H1 (cell line): ENCODE measurements around the gene GCLC. TPM values are rescaled to one million over a fixed set of nuclear protein-coding genes. Genes with fewer than 3 reads are reported as not detected.

Experiments used
- CTCF ChIA-PET: fragments of 300-600 bp; sonication (Branson Sonifier 250); formaldehyde crosslinking; loops from one replicate; lab custom pipeline; 2021; ENCODE audit not compliant: partially characterized antibody; lab: Charles Lee
- POLR2A ChIA-PET: fragments of 300-600 bp; sonication (Branson Sonifier 250); formaldehyde crosslinking; loops from one replicate; lab custom pipeline; 2021; ENCODE audit warnings: inconsistent platforms; ENCODE audit not compliant: partially characterized antibody; lab: Charles Lee
- DNase-seq, 2 experiments: peaks; one replicate each; pipeline versions ENCODE4 v3.0.0 to v3.0.0-alpha.2; 2010 to 2022; ENCODE audit warnings: low spot score in 2 of 2, low read depth in 1 of 2, mixed read lengths in 1 of 2
- FAIRE-seq: peaks from 2 replicates; lab custom pipeline; 2011; peaks lifted over from hg19 to GRCh38; lab: Jason Lieb, UNC
- H2AFZ ChIP-seq: 2 replicates; pipeline ENCODE4 v1.8.1; 2012; ENCODE audit warnings: low read length, inconsistent platforms
- H2AK5ac ChIP-seq: 2 replicates; pipeline ENCODE4 v1.6.1; 2013; ENCODE audit warnings: low read depth, low read length
- H2BK120ac ChIP-seq: replicated peaks from 2 replicates; pipeline ENCODE3; 2013; ENCODE audit warnings: low read depth, low read length, inconsistent platforms
- H2BK12ac ChIP-seq: 2 replicates; pipeline ENCODE4 v1.6.1; 2013; ENCODE audit warnings: low read depth, low read length
- H2BK15ac ChIP-seq: 2 replicates; pipeline ENCODE4 v1.6.1; 2013; ENCODE audit warnings: low read length
- H2BK20ac ChIP-seq: 2 replicates; pipeline ENCODE4 v1.6.1; 2013; ENCODE audit warnings: low read length
- H2BK5ac ChIP-seq: 2 replicates; pipeline ENCODE4 v1.6.1; 2013; ENCODE audit warnings: low read depth, low read length
- H3K14ac ChIP-seq: 2 replicates; pipeline ENCODE4 v1.6.1; 2013; ENCODE audit warnings: inconsistent platforms; ENCODE audit not compliant: insufficient read length
- H3K18ac ChIP-seq: 2 replicates; pipeline ENCODE4 v1.6.1; 2013; ENCODE audit warnings: low read length; ENCODE audit errors: extremely low read depth
- H3K23ac ChIP-seq: 2 replicates; pipeline ENCODE4 v1.6.1; 2013; ENCODE audit warnings: inconsistent platforms; ENCODE audit not compliant: insufficient read length
- H3K23me2 ChIP-seq: 2 replicates; pipeline ENCODE4 v1.6.1; 2013; ENCODE audit warnings: low read depth, low read length
- H3K27ac ChIP-seq: 2 replicates; pipeline ENCODE4 v1.6.1; 2011; ENCODE audit warnings: low read depth, low read length, inconsistent platforms
- H3K27me3 ChIP-seq, 4 experiments: replicated peaks in 1 of 4; 1 replicate in 1 of 4; 2 replicates in 3 of 4; pipeline versions ENCODE4 v1.6.1 to v1.8.1; 2011 to 2013; ENCODE audit warnings: low read length in 3 of 4, mild to moderate bottlenecking in 3 of 4, inconsistent platforms in 2 of 4, mixed read lengths in 2 of 4, moderate library complexity in 1 of 4; ENCODE audit not compliant: control insufficient read depth in 3 of 4, insufficient read depth in 3 of 4; ENCODE audit errors: extremely low read depth in 1 of 4
- H3K36me3 ChIP-seq, 4 experiments: 2 replicates each; pipeline versions ENCODE4 v1.6.1 to v1.8.1; 2011 to 2013; ENCODE audit warnings: mild to moderate bottlenecking in 4 of 4, low read length in 3 of 4, moderate library complexity in 2 of 4, control low read depth in 1 of 4, inconsistent platforms in 1 of 4; ENCODE audit not compliant: insufficient read depth in 4 of 4, control insufficient read depth in 2 of 4
- H3K4ac ChIP-seq: replicated peaks from 2 replicates; pipeline ENCODE3; 2013; ENCODE audit warnings: low read length, low read depth, mixed read lengths, inconsistent platforms; ENCODE audit not compliant: insufficient read length
- H3K4me1 ChIP-seq, 4 experiments: replicated peaks in 1 of 4; 1 replicate in 1 of 4; 2 replicates in 3 of 4; pipeline versions ENCODE4 v1.6.1 to v1.8.1; 2011 to 2013; ENCODE audit warnings: low read length in 3 of 4, inconsistent platforms in 2 of 4, mixed read lengths in 1 of 4; ENCODE audit not compliant: insufficient read depth in 4 of 4, control insufficient read depth in 3 of 4
- H3K4me2 ChIP-seq, 2 experiments: 2 replicates each; pipeline versions ENCODE4 v1.6.1 to v1.8.1; 2011 to 2013; ENCODE audit warnings: low read depth in 2 of 2, low read length in 2 of 2, control low read depth in 1 of 2, inconsistent platforms in 1 of 2, mild to moderate bottlenecking in 1 of 2; ENCODE audit not compliant: insufficient read depth in 1 of 2
- H3K4me3 ChIP-seq, 4 experiments: fragments of 200-600, 300-600 bp in 1 of 4; sonication (generic), shearing (Covaris generic), sonication (Bioruptor Twin) in 1 of 4; 2 replicates each; pipeline versions ENCODE4 v1.5.1 to v1.8.1; 2011 to 2016; ENCODE audit warnings: low read length in 4 of 4, low read depth in 3 of 4, control low read depth in 2 of 4, inconsistent platforms in 2 of 4, mild to moderate bottlenecking in 2 of 4, mixed read lengths in 1 of 4, moderate library complexity in 1 of 4; ENCODE audit not compliant: insufficient read depth in 2 of 4; ENCODE audit errors: extremely low read depth in 1 of 4
- H3K56ac ChIP-seq: replicated peaks from 2 replicates; pipeline ENCODE3; 2013; ENCODE audit warnings: low read depth, mild to moderate bottlenecking, mixed read lengths, low read length, inconsistent platforms; ENCODE audit not compliant: insufficient read length
- H3K79me1 ChIP-seq: 2 replicates; pipeline ENCODE4 v1.6.1; 2013; ENCODE audit warnings: low read depth, low read length, control low read depth
- H3K79me2 ChIP-seq, 2 experiments: 2 replicates each; pipeline versions ENCODE4 v1.6.1 to v1.8.1; 2012 to 2013; ENCODE audit warnings: low read length in 2 of 2, mild to moderate bottlenecking in 2 of 2, inconsistent platforms in 1 of 2; ENCODE audit not compliant: insufficient read depth in 2 of 2, control insufficient read depth in 1 of 2
- H3K9ac ChIP-seq, 4 experiments: replicated peaks in 1 of 4; 1 replicate in 1 of 4; 2 replicates in 3 of 4; pipeline versions ENCODE4 v1.6.1 to v1.8.1; 2011 to 2013; ENCODE audit warnings: low read depth in 3 of 4, low read length in 3 of 4, control low read depth in 2 of 4, mild to moderate bottlenecking in 2 of 4, moderate library complexity in 2 of 4, inconsistent platforms in 1 of 4; ENCODE audit errors: extremely low read depth in 1 of 4
- H3K9me3 ChIP-seq, 2 experiments: 2 replicates each; pipeline versions ENCODE4 v1.6.1 to v1.8.1; 2012 to 2013; ENCODE audit warnings: mild to moderate bottlenecking in 2 of 2, moderate library complexity in 2 of 2, control low read depth in 1 of 2, inconsistent platforms in 1 of 2, low read depth in 1 of 2, low read length in 1 of 2, mixed read lengths in 1 of 2; ENCODE audit not compliant: insufficient read depth in 2 of 2
- H4K20me1 ChIP-seq, 2 experiments: replicated peaks in 1 of 2; 2 replicates each; pipeline versions ENCODE3 to v1.8.1; 2011 to 2013; ENCODE audit warnings: inconsistent platforms in 2 of 2, low read length in 2 of 2, mild to moderate bottlenecking in 1 of 2; ENCODE audit not compliant: insufficient read depth in 2 of 2, control insufficient read depth in 1 of 2
- H4K5ac ChIP-seq: 2 replicates; pipeline ENCODE4 v1.6.1; 2013; ENCODE audit warnings: low read length, low read depth, mixed read lengths, inconsistent platforms; ENCODE audit not compliant: insufficient read length
- H4K8ac ChIP-seq: 2 replicates; pipeline ENCODE4 v1.8.0; 2013; ENCODE audit warnings: mild to moderate bottlenecking, moderate library complexity, low read length, inconsistent platforms; ENCODE audit not compliant: insufficient read depth; ENCODE audit errors: extremely low read depth
- H4K91ac ChIP-seq: replicated peaks from 2 replicates; pipeline ENCODE3; 2013; ENCODE audit warnings: low read length, mixed read lengths, inconsistent platforms; ENCODE audit not compliant: insufficient read length
- GTF2F1 ChIP-seq: IDR thresholded peaks from 2 replicates; pipeline ENCODE4 v1.6.1; 2012; ENCODE audit warnings: low read depth, low read length, improper control_type of control experiment, borderline replicate concordance
- JUN ChIP-seq: IDR thresholded peaks from 2 replicates; pipeline ENCODE4 v1.6.1; 2011; ENCODE audit warnings: low read depth, mild to moderate bottlenecking, improper control_type of control experiment, low read length
- POU5F1 ChIP-seq: IDR thresholded peaks from 2 replicates; pipeline ENCODE4 v1.6.1; 2011; ENCODE audit warnings: low read depth, mild to moderate bottlenecking, low read length, moderate library complexity
- RXRA ChIP-seq: IDR thresholded peaks from 2 replicates; pipeline ENCODE4 v1.6.1; 2011; ENCODE audit warnings: low read depth, mild to moderate bottlenecking, low read length, moderate library complexity; ENCODE audit not compliant: insufficient read depth
- SAP30 ChIP-seq: fragments of 300-600 bp; sonication (generic); IDR thresholded peaks from 2 replicates; pipeline ENCODE4 v1.7.1; 2012; ENCODE audit warnings: low read length, moderate library complexity, mild to moderate bottlenecking, inconsistent platforms; ENCODE audit not compliant: insufficient read depth, insufficient replicate concordance
- SRF ChIP-seq: IDR thresholded peaks from 2 replicates; pipeline ENCODE4 v1.6.1; 2011; ENCODE audit warnings: mild to moderate bottlenecking, low read depth, low read length, moderate library complexity
- TAF1 ChIP-seq: IDR thresholded peaks from 2 replicates; pipeline ENCODE4 v1.6.1; 2011; ENCODE audit warnings: mild to moderate bottlenecking, low read depth, low read length
- whole genome bisulfite sequencing, 2 experiments: shearing (Covaris generic) in 1 of 2; methylation state at CpG; one replicate each; pipeline versions ENCODE4 v1.1.6 to v1.1.7; 2013 to 2015; ENCODE audit warnings: low lambda C conversion rate in 2 of 2, mixed read lengths in 2 of 2, inconsistent platforms in 1 of 2, low coverage in 1 of 2, missing lambda C conversion rate in 1 of 2; ENCODE audit not compliant: insufficient replicate concordance in 2 of 2, insufficient coverage in 1 of 2, insufficient read length in 1 of 2; ENCODE audit errors: extremely low coverage in 1 of 2, missing lambda C conversion rate in 1 of 2; 5-methylcytosine and 5-hydroxymethylcytosine counted together
- polyA plus RNA-seq, 7 experiments: library from polyadenylated mRNA; depleted of rRNA in 3 of 7; stranded (reverse) in 5 of 7; unstranded in 2 of 7; fragments of >200 nt in 5 of 7; fragments of 200-250 nt in 2 of 7; gene quantifications; 1 replicate in 5 of 7; 2 replicates in 1 of 7; 4 replicates in 1 of 7; pipeline versions ENCODE4 v1.2.1 to v1.2.3, GENCODE V29; 2011 to 2013; ENCODE audit warnings: missing spikeins in 2 of 7, mixed read lengths in 2 of 7
- total RNA-seq: library from RNA; stranded (reverse); fragmentation: NEBNext Ultra II Directional; extraction: Animal tissue kit (Norgen Biotek cat#: 25700); gene quantifications from 2 replicates; pipeline ENCODE4 v1.2.1, GENCODE V29; 2021

Gene GCLC
- total and polyA plus RNA-seq, 2 of the 8 experiments (the other 6 are each of a cell fraction or from before 2014, with no cell fraction given) = 15.8 to 54.0 TPM

DNA sequence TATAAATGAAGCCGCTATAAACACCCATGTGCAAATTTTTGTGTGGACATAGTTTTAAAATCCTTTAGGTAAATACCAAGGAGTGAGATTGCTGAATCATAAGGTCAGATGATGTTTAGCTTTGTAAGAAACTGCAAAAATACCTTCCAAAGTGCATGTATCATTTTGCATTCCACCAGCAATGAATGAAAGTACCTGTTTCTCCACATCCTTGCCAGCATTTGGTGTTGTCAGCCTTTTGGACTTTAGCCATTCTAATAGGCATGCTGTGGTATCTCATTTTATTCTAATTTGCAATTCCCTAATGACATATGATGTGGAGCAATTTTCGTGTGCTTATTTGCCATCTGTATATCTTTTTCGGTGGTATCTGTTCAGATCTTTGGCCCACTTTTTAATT, 93.7 kb downstream of the GCLC start:
- no peaks in the 10 kb centered on the region for H3K36me3 ChIP-seq
- H3K23ac ChIP-seq = no peak overlapping the region
- H3K14ac ChIP-seq = no peak overlapping the region
- H2BK120ac ChIP-seq = no peak overlapping the region
- DNase-seq = no peak
- WGBS, 2 experiments = 91% methylated on average over 3 of the region's 3 CpGs; no CpG with 5 or more reads in 1 of the 2 experiments
- no peaks in the 10 kb centered on the region for H3K23me2 ChIP-seq
- H3K79me1 ChIP-seq = no peaks in the 10 kb centered on the region
- no peaks in the 10 kb centered on the region for H3K27me3 ChIP-seq
- no peak overlapping the region for H3K27ac ChIP-seq
- H3K4me2 ChIP-seq = no peak overlapping the region
- H2AK5ac ChIP-seq = no peak overlapping the region
- H2BK5ac ChIP-seq = no peak overlapping the region
- no peak overlapping the region for H4K8ac ChIP-seq
- no peak overlapping the region for H2BK12ac ChIP-seq
- no peak overlapping the region for H3K56ac ChIP-seq
- H3K4me3 ChIP-seq = no peak overlapping the region
- no peak overlapping the region for H2BK15ac ChIP-seq
- no peak overlapping the region for H4K5ac ChIP-seq
- H3K4me1 ChIP-seq = no peaks in the 10 kb centered on the region
- FAIRE-seq = no peak
- H3K18ac ChIP-seq = no peak overlapping the region
- H3K79me2 ChIP-seq = no peaks in the 10 kb centered on the region
- CTCF ChIA-PET = interaction anchor here (0.6 to 1.2 kb wide), 2 partner anchors 33 to 166 kb away, joined by 3 read pairs; no protein-coding TSS in a partner anchor
- POLR2A ChIA-PET = no interaction called here
- no peak overlapping the region for H3K4ac ChIP-seq
- H2AFZ ChIP-seq = no peak overlapping the region
- peaks cover 0 to 7% of the 10 kb centered on the region in 2 experiments; a peak in 1 of 4 replicates for H3K9me3 ChIP-seq
- H3K9ac ChIP-seq = no peak overlapping the region
- no peaks in the 10 kb centered on the region for H4K20me1 ChIP-seq
- H4K91ac ChIP-seq = no peak overlapping the region
- H2BK20ac ChIP-seq = no peak overlapping the region
- TF ChIP-seq GTF2F1 (no peak), RXRA (no peak), TAF1 (no peak), SRF (no peak), SAP30 (no peak), JUN (no peak), POU5F1 (no peak)
- TF ChIP-seq, all 59 proteins: peak for 0
